BLaER1 treated with 17β-estradiol and CSF1 and Interleukin-3, amounts not matched to agents 10 nM and 100 nM (cell line): Measurements from ENCODE around the gene HMX1.

Experiments used
- H3K27ac ChIP-seq, 11 experiments: shearing (Covaris generic); formaldehyde crosslinking; 2 replicates each; pipeline ENCODE4 v1.8.1; 2022
- H3K27me3 ChIP-seq, 11 experiments: shearing (Covaris generic); formaldehyde crosslinking; 2 replicates each; pipeline ENCODE4 v1.8.1; 2022
- H3K36me3 ChIP-seq, 11 experiments: shearing (Covaris generic); formaldehyde crosslinking; 2 replicates each; pipeline ENCODE4 v1.8.1; 2022
- H3K4me1 ChIP-seq, 10 experiments: shearing (Covaris generic); formaldehyde crosslinking; 2 replicates each; pipeline ENCODE4 v1.8.1; 2022
- H3K4me2 ChIP-seq, 11 experiments: shearing (Covaris generic); formaldehyde crosslinking; 2 replicates each; pipeline ENCODE4 v1.8.1; 2022
- H3K4me3 ChIP-seq, 10 experiments: shearing (Covaris generic); formaldehyde crosslinking; 2 replicates each; pipeline ENCODE4 v1.8.1; 2022
- H3K9ac ChIP-seq, 11 experiments: shearing (Covaris generic); formaldehyde crosslinking; 2 replicates each; pipeline ENCODE4 v1.8.1; 2022
- H3K9me3 ChIP-seq, 11 experiments: shearing (Covaris generic); formaldehyde crosslinking; replicated peaks in 1 of 11; 2 replicates each; pipeline ENCODE4 v1.8.1; 2022
- H4K20me1 ChIP-seq, 11 experiments: shearing (Covaris generic); formaldehyde crosslinking; 2 replicates each; pipeline ENCODE4 v1.8.1; 2022
- Cebpa-rat ChIP-seq, 11 experiments: shearing (Covaris generic); IDR thresholded peaks; 2 replicates each; pipeline ENCODE4 v1.8.1; 2022

Gene HMX1

DNA sequence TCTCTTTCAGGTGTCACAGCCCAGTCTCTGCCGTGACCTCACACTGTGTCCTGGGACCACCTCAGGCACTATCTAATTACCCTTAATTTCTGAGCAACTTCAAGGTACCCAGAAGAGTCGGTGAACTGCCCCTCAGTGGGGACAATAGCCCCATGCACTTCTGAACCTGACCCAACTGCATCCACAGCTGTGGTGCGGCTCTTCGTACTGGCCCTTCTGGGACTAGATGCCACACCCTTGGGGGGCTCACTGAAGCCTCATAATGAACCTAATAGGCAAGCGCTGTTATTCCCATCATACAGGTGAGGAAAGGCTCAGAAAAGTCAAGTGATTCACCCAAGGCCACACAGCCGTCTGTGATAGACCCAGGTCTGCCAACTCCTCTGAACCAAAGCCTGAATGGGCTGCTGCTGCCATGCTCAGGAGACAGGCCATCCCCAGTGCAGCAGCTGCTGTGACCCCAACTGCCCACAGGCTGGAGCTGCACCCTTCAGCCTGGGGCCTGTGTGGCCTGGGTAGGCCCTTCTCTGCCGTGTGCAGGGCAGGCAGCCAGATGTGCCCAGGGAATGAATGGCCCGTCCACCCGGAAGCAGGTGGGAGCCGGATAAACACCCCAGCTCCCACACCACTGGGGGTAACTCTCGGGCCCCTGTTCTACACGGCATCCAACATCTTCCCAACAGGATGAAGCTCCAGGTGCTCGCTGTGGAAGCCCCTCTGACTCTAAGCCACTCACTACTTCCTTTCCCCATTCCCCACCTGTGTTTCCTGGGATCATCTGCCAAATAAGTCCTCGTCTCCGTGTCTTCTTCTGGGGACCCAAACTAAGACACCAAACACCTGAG, 35.9 kb downstream of the HMX1 start:
- Histone ChIP-seq H3K4me2 (peak overlapping the region in 4 of 11 experiments; percentile 68 to 74 (median 71); a peak in 6 of 22 replicates), H3K36me3 (no peaks in the 10 kb centered on the region), H3K27ac (no peak overlapping the region), H3K4me1 (peaks cover 10 to 34% (median 28%) of the 10 kb centered on the region in 10 experiments; a peak in 18 of 20 replicates), H4K20me1 (peaks cover 0 to 5% (median 0%) of the 10 kb centered on the region in 11 experiments; a peak in 3 of 22 replicates), H3K9ac (no peak overlapping the region), H3K27me3 (no peaks in the 10 kb centered on the region), H3K9me3 (0 out of 22 replicates have a peak, but pooled peaks cover 0 to 8% (median 0%) of the 10 kb centered on the region in 11 experiments), H3K4me3 (no peak overlapping the region)
- TF ChIP-seq Cebpa-rat (IDR thresholded peaks at IDR 0.05), result no peak

DNA sequence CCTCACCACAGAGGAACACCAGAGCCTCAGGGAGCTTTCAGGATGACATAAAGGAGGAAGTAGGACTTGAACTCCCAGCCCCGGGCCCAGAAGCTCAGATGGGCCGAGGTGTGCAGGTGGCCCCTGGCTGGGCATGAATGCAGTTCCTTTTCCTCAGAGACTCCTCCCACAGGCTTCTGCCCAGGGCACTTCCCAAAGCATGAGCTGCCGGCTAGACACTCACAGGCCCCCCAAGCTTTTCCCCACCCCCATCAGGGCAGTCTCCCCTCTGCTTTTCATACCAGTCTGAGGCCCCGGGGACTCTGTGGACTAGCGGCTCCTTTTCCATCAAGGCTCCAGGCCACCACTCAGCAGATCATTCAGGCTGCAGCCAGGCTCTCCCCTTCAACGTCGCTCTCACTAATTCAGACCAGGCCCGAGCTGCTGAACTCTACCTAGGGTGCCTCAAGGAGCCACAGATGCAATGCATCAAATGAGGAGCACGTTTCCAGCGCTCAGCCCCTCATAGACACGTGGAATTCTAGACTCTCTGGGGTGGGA, 36.9 kb downstream of the HMX1 start:
- H3K4me1 ChIP-seq, result peaks cover 10 to 44% (median 35%) of the 10 kb centered on the region in 10 experiments; a peak in 18 of 20 replicates
- no peaks in the 10 kb centered on the region for H3K27me3 ChIP-seq
- peak overlapping the region; percentile 15 to 74 (median 61); a peak in 17 of 22 replicates for H3K4me2 ChIP-seq
- H3K9ac ChIP-seq, result no peak overlapping the region
- H3K27ac ChIP-seq, result no peak overlapping the region
- H3K36me3 ChIP-seq, result no peaks in the 10 kb centered on the region
- TF ChIP-seq Cebpa-rat (IDR thresholded peaks at IDR 0.05), result no peak
- 0 out of 22 replicates have a peak, but pooled peaks cover 0 to 8% (median 0%) of the 10 kb centered on the region in 11 experiments for H3K9me3 ChIP-seq
- peaks cover 0 to 5% (median 0%) of the 10 kb centered on the region in 11 experiments; a peak in 3 of 22 replicates for H4K20me1 ChIP-seq
- no peak overlapping the region for H3K4me3 ChIP-seq

DNA sequence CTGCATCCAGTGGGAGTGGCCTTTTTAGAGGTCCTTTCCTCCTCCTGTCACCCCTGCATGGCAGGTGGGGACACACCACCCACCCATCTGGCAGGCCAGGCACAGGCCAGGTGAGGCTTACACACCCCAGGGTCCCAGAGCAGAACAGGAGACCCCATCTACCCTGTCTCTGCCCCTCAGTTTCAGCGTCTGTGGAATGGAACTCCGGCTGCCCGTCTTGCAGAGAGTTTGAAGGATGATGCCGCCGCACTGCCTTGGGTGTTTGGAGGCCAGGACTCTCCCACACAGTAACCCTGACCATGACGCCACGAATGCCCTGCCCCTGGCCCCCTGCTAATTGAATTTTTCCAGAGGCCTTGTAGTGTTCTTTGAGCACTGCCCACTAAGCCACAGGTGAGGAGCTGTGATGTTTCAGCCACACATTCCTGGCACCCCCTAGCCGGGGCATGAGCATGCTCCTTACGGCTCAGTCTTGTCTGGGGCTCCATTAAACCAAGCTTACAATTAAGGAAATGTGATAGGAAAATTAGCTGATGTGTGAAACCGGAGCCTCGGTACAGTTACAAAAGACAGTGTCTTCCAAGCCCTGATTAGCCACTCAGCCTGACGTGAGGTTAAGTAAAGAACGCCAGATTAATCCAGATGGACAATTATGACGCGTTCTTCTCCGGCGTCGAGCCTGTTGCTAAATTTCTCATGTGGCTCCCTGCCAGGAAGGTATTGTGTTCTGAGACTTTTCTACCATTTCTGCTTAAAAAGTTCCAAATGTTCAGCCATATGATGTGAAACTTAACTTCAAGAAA, 39.3 kb downstream of the HMX1 start:
- H3K27ac ChIP-seq, result no peak overlapping the region
- H4K20me1 ChIP-seq, result peaks cover 0 to 5% (median 0%) of the 10 kb centered on the region in 11 experiments; a peak in 3 of 22 replicates
- TF ChIP-seq Cebpa-rat (IDR thresholded peaks at IDR 0.05), result no peak
- no peaks in the 10 kb centered on the region for H3K36me3 ChIP-seq
- H3K27me3 ChIP-seq, result no peaks in the 10 kb centered on the region
- H3K9me3 ChIP-seq, result peaks cover 4 to 32% (median 9%) of the 10 kb centered on the region in 11 experiments; a peak in 18 of 22 replicates
- H3K4me2 ChIP-seq, result peak overlapping the region in 2 of 11 experiments; percentile 55 to 64; a peak in 2 of 22 replicates
- H3K4me1 ChIP-seq, result peaks cover 4 to 45% (median 35%) of the 10 kb centered on the region in 10 experiments; a peak in 17 of 20 replicates
- no peak overlapping the region for H3K4me3 ChIP-seq
- H3K9ac ChIP-seq, result no peak overlapping the region

DNA sequence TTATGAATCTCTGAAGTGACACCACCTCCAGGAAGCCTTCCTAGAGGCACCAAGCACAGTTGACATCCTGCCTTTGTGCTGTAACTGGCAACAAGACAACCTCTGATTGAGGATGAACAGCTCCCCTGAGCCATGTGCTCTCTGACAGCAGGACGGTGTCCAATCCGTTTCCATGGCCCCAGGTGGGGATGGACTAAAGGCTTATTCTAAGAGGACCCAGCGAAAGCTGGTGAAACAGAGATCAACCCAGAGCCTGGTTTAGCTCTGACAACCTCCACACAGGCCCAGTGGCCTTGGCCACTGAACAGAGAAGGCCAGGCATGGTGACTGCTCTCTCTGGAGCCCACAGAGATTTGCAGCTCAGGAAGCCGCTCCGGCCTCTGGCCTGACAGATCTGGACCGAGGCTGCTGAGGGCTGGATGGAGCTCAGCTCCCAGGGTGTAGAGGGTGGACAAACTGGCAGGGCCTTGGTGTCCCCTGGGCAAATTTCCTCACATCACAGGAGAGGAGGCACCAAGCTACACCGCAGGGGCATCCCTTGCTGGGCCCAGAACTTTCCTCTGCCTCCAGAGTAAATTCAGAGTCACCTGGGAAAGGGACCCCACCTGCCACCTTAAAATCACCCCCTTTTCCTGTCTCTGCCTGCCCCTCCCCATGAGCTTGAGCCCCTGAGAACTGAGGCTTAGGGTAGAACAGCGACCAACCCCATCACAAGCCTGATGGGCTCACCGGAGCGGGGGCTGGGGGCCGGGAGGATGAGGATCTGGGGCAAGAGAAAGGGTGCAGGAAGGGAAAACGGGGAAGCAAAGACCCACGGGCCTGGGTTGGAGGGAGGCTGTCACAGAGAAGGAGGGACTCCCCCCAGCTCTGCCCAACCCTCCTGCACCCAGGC, 40.2 kb downstream of the HMX1 start:
- Histone ChIP-seq H3K27ac (no peak overlapping the region), H3K4me2 (peak overlapping the region in 9 of 11 experiments; percentile 18 to 76 (median 59); a peak in 17 of 22 replicates), H3K27me3 (no peaks in the 10 kb centered on the region), H4K20me1 (peaks cover 0 to 5% (median 0%) of the 10 kb centered on the region in 11 experiments; a peak in 2 of 22 replicates), H3K36me3 (no peaks in the 10 kb centered on the region), H3K9ac (no peak overlapping the region), H3K4me3 (no peak overlapping the region), H3K9me3 (peaks cover 4 to 32% (median 9%) of the 10 kb centered on the region in 11 experiments; a peak in 18 of 22 replicates), H3K4me1 (peaks cover 4 to 45% (median 35%) of the 10 kb centered on the region in 10 experiments; a peak in 17 of 20 replicates)
- TF ChIP-seq Cebpa-rat (IDR thresholded peaks at IDR 0.05), result no peak

DNA sequence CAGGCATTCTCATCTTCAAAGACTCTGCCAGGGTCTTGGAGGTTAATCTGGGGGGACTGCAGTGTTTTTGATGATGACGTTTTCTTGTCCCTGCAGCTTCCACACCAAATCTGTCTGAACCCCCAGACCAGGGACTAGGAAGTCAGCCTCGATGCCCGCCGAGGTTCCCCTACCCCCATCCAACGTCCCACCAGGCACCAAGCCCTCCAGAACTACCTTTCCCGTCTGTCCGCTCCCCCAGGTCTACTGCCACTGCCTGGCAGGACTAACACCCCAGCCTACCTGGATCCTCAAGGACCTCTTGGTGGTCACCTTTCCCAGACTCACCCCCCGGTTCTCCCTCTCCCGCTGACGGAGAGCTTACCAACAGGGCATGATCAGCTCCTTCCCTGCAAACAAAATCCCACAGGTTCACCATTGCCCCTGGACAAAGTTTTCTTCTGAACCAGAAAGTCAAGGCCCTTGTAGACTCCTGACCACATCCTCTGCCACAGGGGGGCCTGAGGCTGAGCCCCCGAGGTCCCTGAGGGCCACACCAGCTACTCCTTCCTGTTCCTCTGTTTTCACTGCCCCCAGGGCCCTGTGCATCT, 40.9 kb downstream of the HMX1 start:
- peak overlapping the region in 9 of 11 experiments; percentile 18 to 76 (median 59); a peak in 17 of 22 replicates for H3K4me2 ChIP-seq
- H3K4me3 ChIP-seq, result no peak overlapping the region
- no peak overlapping the region for H3K27ac ChIP-seq
- H4K20me1 ChIP-seq, result peaks cover 0 to 2% (median 0%) of the 10 kb centered on the region in 11 experiments; a peak in 2 of 22 replicates
- H3K9me3 ChIP-seq, result peaks cover 4 to 32% (median 9%) of the 10 kb centered on the region in 11 experiments; a peak in 18 of 22 replicates
- H3K9ac ChIP-seq, result no peak overlapping the region
- peaks cover 4 to 45% (median 35%) of the 10 kb centered on the region in 10 experiments; a peak in 17 of 20 replicates for H3K4me1 ChIP-seq
- no peaks in the 10 kb centered on the region for H3K36me3 ChIP-seq
- no peaks in the 10 kb centered on the region for H3K27me3 ChIP-seq
- TF ChIP-seq Cebpa-rat (IDR thresholded peaks at IDR 0.05), result no peak

DNA sequence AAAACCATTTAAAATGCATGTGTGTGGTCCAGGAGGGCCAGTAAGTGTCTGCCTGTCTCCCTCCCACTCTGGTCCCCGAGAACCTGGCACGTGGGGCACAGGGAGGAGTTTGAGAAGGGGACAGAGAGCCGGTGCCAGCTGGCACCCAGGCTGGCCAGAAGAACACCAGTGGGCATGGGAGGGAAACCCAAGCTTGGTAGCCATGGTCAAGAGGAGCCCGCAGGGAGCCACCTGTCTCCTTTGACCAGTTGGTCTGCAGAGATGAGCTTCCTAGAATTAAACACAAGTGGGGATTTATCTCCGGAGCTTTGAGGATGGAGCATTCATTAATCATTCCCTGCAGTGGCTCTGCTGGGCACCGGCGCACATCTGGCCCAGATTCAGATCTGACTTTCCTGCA, 41.6 kb downstream of the HMX1 start:
- Histone ChIP-seq H3K4me3 (no peak overlapping the region), H3K9me3 (peaks cover 4 to 32% (median 9%) of the 10 kb centered on the region in 11 experiments; a peak in 18 of 22 replicates), H3K4me2 (peak overlapping the region in 7 of 11 experiments; percentile 46 to 76 (median 62); a peak in 14 of 22 replicates), H3K27me3 (no peaks in the 10 kb centered on the region), H3K4me1 (peaks cover 4 to 40% (median 31%) of the 10 kb centered on the region in 10 experiments; a peak in 17 of 20 replicates), H3K36me3 (no peaks in the 10 kb centered on the region), H3K9ac (no peak overlapping the region), H3K27ac (no peak overlapping the region), H4K20me1 (no peaks in the 10 kb centered on the region; a peak in 1 of 22 replicates)
- no peak for TF ChIP-seq Cebpa-rat (IDR thresholded peaks at IDR 0.05)

DNA sequence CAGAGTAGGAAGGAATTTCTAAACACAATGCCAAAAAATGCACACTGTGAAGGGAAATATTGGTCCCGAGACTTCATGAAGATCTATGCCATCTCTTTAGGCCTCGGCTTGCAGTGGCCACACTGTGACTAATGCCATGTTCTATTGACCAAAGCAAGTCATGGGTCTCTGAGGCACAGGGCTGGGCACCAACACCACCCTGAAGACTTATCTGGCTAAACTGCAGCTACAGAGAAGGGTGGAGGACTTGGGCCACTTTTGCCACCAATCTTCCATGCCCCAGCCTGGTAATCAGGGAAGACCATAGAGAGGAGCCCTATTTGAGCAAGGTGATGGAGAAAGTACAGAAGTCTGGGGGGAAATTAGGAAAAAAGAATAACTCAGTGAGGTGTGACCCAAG, 42.1 kb downstream of the HMX1 start:
- no peak for TF ChIP-seq Cebpa-rat (IDR thresholded peaks at IDR 0.05)
- H3K27ac ChIP-seq, result no peak overlapping the region
- H3K4me3 ChIP-seq, result no peak overlapping the region
- peak overlapping the region in 5 of 11 experiments; percentile 46 to 76 (median 64); a peak in 4 of 22 replicates for H3K4me2 ChIP-seq
- peaks cover 4 to 35% (median 26%) of the 10 kb centered on the region in 10 experiments; a peak in 17 of 20 replicates for H3K4me1 ChIP-seq
- no peaks in the 10 kb centered on the region for H4K20me1 ChIP-seq
- no peaks in the 10 kb centered on the region for H3K27me3 ChIP-seq
- no peaks in the 10 kb centered on the region for H3K36me3 ChIP-seq
- peaks cover 4 to 32% (median 9%) of the 10 kb centered on the region in 11 experiments; a peak in 18 of 22 replicates for H3K9me3 ChIP-seq
- no peak overlapping the region for H3K9ac ChIP-seq
